HEK293 (cell line): ENCODE results near the gene PDGFA.

Experiments used
- CTCF ChIA-PET: fragments of 350-600 bp; formaldehyde crosslinking; extraction: SDS; loops from one replicate; lab custom pipeline; 2021; ENCODE audit warnings: antibody characterized with exemption; lab: Yijun Ruan, JAX
- POLR2A ChIA-PET: fragments of 300-600 bp; formaldehyde crosslinking; extraction: SDS; loops from one replicate; lab custom pipeline; 2020; ENCODE audit warnings: antibody characterized with exemption, inconsistent platforms; lab: Yijun Ruan, JAX
- H3K27ac ChIP-seq: fragments of 200-500 bp; sonication (Bioruptor generic); 2 replicates; pipeline ENCODE4 v1.5.1; 2014; ENCODE audit warnings: low read depth, low read length, control low read depth, inconsistent platforms; ENCODE audit errors: extremely low read depth
- H3K36me3 ChIP-seq, 2 experiments: fragments of 200-500 bp in 1 of 2; sonication (Bioruptor generic) in 1 of 2; 1 replicate in 1 of 2; 2 replicates in 1 of 2; pipeline ENCODE4 v1.5.1; 2014 to 2017; ENCODE audit warnings: inconsistent platforms in 2 of 2, low read length in 2 of 2; ENCODE audit not compliant: control insufficient read depth in 2 of 2, insufficient read depth in 1 of 2
- H3K4me1 ChIP-seq: fragments of 200-500 bp; sonication (Bioruptor generic); 2 replicates; pipeline ENCODE4 v1.5.1; 2014; ENCODE audit warnings: mild to moderate bottlenecking, low read length, inconsistent platforms; ENCODE audit not compliant: control insufficient read depth, insufficient read depth
- H3K4me3 ChIP-seq: 2 replicates; pipeline ENCODE4 v1.5.1; 2011; ENCODE audit warnings: low read depth, mild to moderate bottlenecking, control low read depth, low read length, moderate library complexity
- H3K9me3 ChIP-seq: fragments of 200-500 bp; sonication (Bioruptor generic); 2 replicates; pipeline ENCODE4 v1.5.1; 2014; ENCODE audit warnings: low read depth, low read length, inconsistent platforms; ENCODE audit not compliant: control insufficient read depth, insufficient read depth
- BCL6B ChIP-seq: fragments of 450-650 bp; formaldehyde crosslinking; IDR thresholded peaks from 2 replicates; pipeline ENCODE4 v1.5.1; 2017; ENCODE audit warnings: missing biosample characterization, missing genetic modification characterization
- HOXC10 ChIP-seq: sonication (generic); formaldehyde crosslinking; IDR thresholded peaks from 2 replicates; pipeline ENCODE4 v1.8.1; 2023; ENCODE audit warnings: mild to moderate bottlenecking, missing genetic modification reagents
- IKZF3 ChIP-seq: fragments of 450-650 bp; IDR thresholded peaks from 2 replicates; pipeline ENCODE4 v1.5.0; 2018; ENCODE audit warnings: missing biosample characterization, mild to moderate bottlenecking, missing genetic modification characterization, moderate library complexity
- KLF10 ChIP-seq: fragments of 450-650 bp; IDR thresholded peaks from 2 replicates; pipeline ENCODE4 v1.5.1; 2018; ENCODE audit warnings: missing biosample characterization, mild to moderate bottlenecking, missing genetic modification characterization
- MZF1 ChIP-seq: fragments of 450-650 bp; formaldehyde crosslinking; IDR thresholded peaks from 2 replicates; pipeline ENCODE4 v1.5.1; 2017; ENCODE audit warnings: missing biosample characterization, missing genetic modification characterization, borderline replicate concordance
- OVOL3 ChIP-seq: fragments of 450-650 bp; formaldehyde crosslinking; IDR thresholded peaks from 2 replicates; pipeline ENCODE4 v1.5.1; 2016; ENCODE audit warnings: missing biosample characterization, missing genetic modification characterization
- PRDM10 ChIP-seq: fragments of 450-650 bp; formaldehyde crosslinking; IDR thresholded peaks from 2 replicates; pipeline ENCODE4 v1.5.1; 2016; ENCODE audit warnings: missing biosample characterization, missing genetic modification characterization
- REST ChIP-seq: fragments of 450-650 bp; formaldehyde crosslinking; IDR thresholded peaks from 2 replicates; pipeline ENCODE4 v1.5.1; 2016; ENCODE audit warnings: missing biosample characterization, missing genetic modification characterization
- ZFP3 ChIP-seq: fragments of 450-650 bp; formaldehyde crosslinking; IDR thresholded peaks from 2 replicates; pipeline ENCODE4 v1.5.1; 2016; ENCODE audit warnings: low read depth, missing biosample characterization, missing genetic modification characterization
- ZIC2 ChIP-seq: fragments of 450-650 bp; formaldehyde crosslinking; IDR thresholded peaks from 2 replicates; pipeline ENCODE4 v1.5.1; 2016; ENCODE audit warnings: missing biosample characterization, missing genetic modification characterization
- ZNF121 ChIP-seq: fragments of 450-650 bp; formaldehyde crosslinking; IDR thresholded peaks from 2 replicates; pipeline ENCODE4 v1.5.1; 2016; ENCODE audit warnings: missing biosample characterization, missing genetic modification characterization
- ZNF184 ChIP-seq: fragments of 450-650 bp; IDR thresholded peaks from 2 replicates; pipeline ENCODE4 v1.5.1; 2018; ENCODE audit warnings: missing biosample characterization, mild to moderate bottlenecking, missing genetic modification characterization
- ZNF221 ChIP-seq: fragments of 450-650 bp; formaldehyde crosslinking; IDR thresholded peaks from 2 replicates; pipeline ENCODE4 v1.5.1; 2017; ENCODE audit warnings: missing biosample characterization, missing genetic modification characterization, borderline replicate concordance
- ZNF274 ChIP-seq, 2 experiments: fragments of 200-500 bp in 1 of 2; fragments of 450-650 bp in 1 of 2; sonication (Bioruptor generic) in 1 of 2; formaldehyde crosslinking in 1 of 2; IDR thresholded peaks; 2 replicates each; pipeline versions ENCODE4 v1.5.1 to v1.6.1; 2014 to 2016; ENCODE audit warnings: borderline replicate concordance in 1 of 2, inconsistent platforms in 1 of 2, low read length in 1 of 2, missing biosample characterization in 1 of 2, missing genetic modification characterization in 1 of 2
- ZNF341 ChIP-seq: fragments of 450-650 bp; formaldehyde crosslinking; IDR thresholded peaks from 2 replicates; pipeline ENCODE4; 2016; ENCODE audit warnings: low read depth, missing biosample characterization, missing genetic modification characterization
- ZNF366 ChIP-seq: fragments of 450-650 bp; formaldehyde crosslinking; conservative IDR thresholded peaks from 2 replicates; pipeline ENCODE4 v1.5.1; 2016; ENCODE audit warnings: missing biosample characterization, missing genetic modification characterization
- ZNF654 ChIP-seq: fragments of 450-650 bp; formaldehyde crosslinking; IDR thresholded peaks from 2 replicates; pipeline ENCODE4 v1.5.1; 2016; ENCODE audit warnings: low read depth, missing biosample characterization, missing genetic modification characterization
- ZNF843 ChIP-seq: fragments of 450-650 bp; formaldehyde crosslinking; IDR thresholded peaks from 2 replicates; pipeline ENCODE4 v1.5.1; 2016; ENCODE audit warnings: missing biosample characterization, missing genetic modification characterization
- ZXDB ChIP-seq: fragments of 450-650 bp; formaldehyde crosslinking; IDR thresholded peaks from 2 replicates; pipeline ENCODE4 v1.5.1; 2016; ENCODE audit warnings: missing biosample characterization, missing genetic modification characterization

The PDGFA gene

GRCh38 chr7:505171-505570, 14.5 kb downstream of the PDGFA start (continued):
- TF ChIP-seq ZNF184 (no peak), PRDM10 (tag by site-specific recombination) (no peak), ZNF221 (tag by site-specific recombination) (no peak)

- Histone ChIP-seq H3K9me3 (no peaks in the 10 kb centered on the region), H3K4me1 (no peaks in the 10 kb centered on the region), H3K36me3 (peaks cover 4 to 40% of the 10 kb centered on the region in 2 experiments; a peak in 2 of 3 replicates), H3K27ac (no peak overlapping the region), H3K4me3 (no peak overlapping the region)
- TF ChIP-seq ZNF843 (tag by site-specific recombination) (no peak), ZIC2 (tag by site-specific recombination) (peak; percentile 46; the same call in 1 of the 2 replicates)
- ChIA-PET POLR2A (no interaction called here), CTCF (interaction anchor here (1.0 kb wide), 1 partner anchor 171 kb away, joined by 3 read pairs; no protein-coding TSS in a partner anchor)
These were observed 15.2 kb downstream of the PDGFA start for GRCh38 chr7:504221-505111.

GRCh38 chr7:503575-504111, 16.0 kb downstream of the PDGFA start:
- Histone ChIP-seq H3K36me3 (peaks cover 0 to 40% of the 10 kb centered on the region in 2 experiments; a peak in 2 of 3 replicates), H3K4me1 (no peaks in the 10 kb centered on the region), H3K27ac (no peak overlapping the region), H3K9me3 (no peaks in the 10 kb centered on the region), H3K4me3 (no peak overlapping the region)
- TF ChIP-seq ZNF366 (tag by site-specific recombination): no peak
- TF ChIP-seq BCL6B (tag by site-specific recombination): no peak
- no peak for TF ChIP-seq IKZF3 (tag by site-specific recombination)
- CTCF ChIA-PET: interaction anchor here (1.0 kb wide), 1 partner anchor 171 kb away, joined by 3 read pairs; no protein-coding TSS in a partner anchor
- POLR2A ChIA-PET: no interaction called here

GRCh38 chr7:502296-502695, 17.4 kb downstream of the PDGFA start:
- CTCF ChIA-PET: interaction anchor here (0.6 kb wide), 1 partner anchor 134 kb away, joined by 4 read pairs; no protein-coding TSS in a partner anchor
- Histone ChIP-seq H3K9me3 (no peaks in the 10 kb centered on the region), H3K27ac (no peak overlapping the region), H3K36me3 (peaks cover 0 to 48% of the 10 kb centered on the region in 2 experiments; a peak in 2 of 3 replicates), H3K4me3 (no peak overlapping the region), H3K4me1 (no peaks in the 10 kb centered on the region)
- POLR2A ChIA-PET: interaction anchor here (0.7 kb wide), 1 partner anchor 28 kb away, joined by 4 read pairs; no protein-coding TSS in a partner anchor
- TF ChIP-seq ZFP3: no peak
- no peak for TF ChIP-seq ZNF654 (tag by site-specific recombination)
- no peak for TF ChIP-seq ZXDB (tag by site-specific recombination)
- no peak for TF ChIP-seq ZNF341 (tag by site-specific recombination)
- TF ChIP-seq ZNF121: no peak
- TF ChIP-seq MZF1: no peak
- TF ChIP-seq ZNF274 (IDR thresholded peaks at IDR 0.05; ENCODE audit: low read length): no peak
- no peak for TF ChIP-seq ZNF274 (tag by site-specific recombination; IDR thresholded peaks at IDR 0.05; ENCODE audit: borderline replicate concordance)
- no peak for TF ChIP-seq OVOL3
- TF ChIP-seq KLF10 (tag by site-specific recombination): no peak
- TF ChIP-seq REST (tag by site-specific recombination): no peak
- TF ChIP-seq HOXC10: no peak
